WTC11 (cell line): Measurements from ENCODE around the gene SHKBP1. TPM values are rescaled to one million over a fixed set of nuclear protein-coding genes. Genes with fewer than 3 reads are reported as not detected.

ENCODE experiments used
- ATAC-seq: fragments of 200-7000 bp; cut with Tn5 transposase; 2 replicates; pipeline ENCODE4 v1.10.0; 2021; ENCODE audit warnings: mild to moderate bottlenecking, moderate library complexity
- CTCF ChIA-PET: fragments of 300-600 bp; sonication (Branson Sonifier 250); formaldehyde crosslinking; loops from one replicate; lab custom pipeline; 2021; ENCODE audit warnings: antibody characterized with exemption; lab: Charles Lee
- POLR2A ChIA-PET: fragments of 350-600 bp; sonication (Branson Sonifier 250); formaldehyde crosslinking; loops from one replicate; lab custom pipeline; 2021; ENCODE audit warnings: antibody characterized with exemption; lab: Charles Lee
- DNase-seq: peaks from one replicate; pipeline ENCODE4 v3.0.0; 2021; ENCODE audit warnings: low spot score
- H3K27ac Mint-ChIP-seq: 2 replicates; pipeline ENCODE4 v1.8.0; 2021; ENCODE audit warnings: mixed read lengths
- H3K27me3 Mint-ChIP-seq: 2 replicates; pipeline ENCODE4 v1.8.0; 2021; ENCODE audit warnings: low read depth, mild to moderate bottlenecking, moderate library complexity, mixed read lengths
- H3K36me3 Mint-ChIP-seq: 2 replicates; pipeline ENCODE4 v1.8.0; 2021; ENCODE audit warnings: mixed read lengths
- H3K4me1 Mint-ChIP-seq: 2 replicates; pipeline ENCODE4 v1.8.0; 2022; ENCODE audit warnings: mixed read lengths
- H3K4me3 Mint-ChIP-seq: 2 replicates; pipeline ENCODE4 v1.8.0; 2021; ENCODE audit warnings: mild to moderate bottlenecking, moderate library complexity, mixed read lengths
- H3K9me3 Mint-ChIP-seq: 2 replicates; pipeline ENCODE4 v1.8.0; 2021; ENCODE audit warnings: mixed read lengths
- ATF6 ChIP-seq: sonication (generic); formaldehyde crosslinking; IDR thresholded peaks from 2 replicates; pipeline ENCODE4 v1.8.1; 2023; ENCODE audit warnings: mild to moderate bottlenecking, missing genetic modification reagents
- CDX4 ChIP-seq: fragments of 250-450 bp; sonication (Bioruptor Pico); IDR thresholded peaks from 2 replicates; pipeline ENCODE4 v1.9.0; 2021; ENCODE audit warnings: moderate library complexity, mild to moderate bottlenecking, inconsistent platforms, borderline replicate concordance
- ESRRA ChIP-seq: sonication (generic); formaldehyde crosslinking; IDR thresholded peaks from 2 replicates; pipeline ENCODE4 v1.8.1; 2022; ENCODE audit warnings: mild to moderate bottlenecking, missing genetic modification reagents, borderline replicate concordance
- ETV6 ChIP-seq: sonication (generic); formaldehyde crosslinking; IDR thresholded peaks from 2 replicates; pipeline ENCODE4 v1.8.1; 2022; ENCODE audit warnings: mild to moderate bottlenecking, missing genetic modification reagents
- FOXJ3 ChIP-seq: sonication (generic); formaldehyde crosslinking; IDR thresholded peaks from 2 replicates; pipeline ENCODE4 v1.9.0; 2021; ENCODE audit warnings: missing genetic modification reagents, mild to moderate bottlenecking, borderline replicate concordance
- FOXK1 ChIP-seq: sonication (generic); formaldehyde crosslinking; IDR thresholded peaks from 2 replicates; pipeline ENCODE4 v1.8.0; 2022; ENCODE audit warnings: mild to moderate bottlenecking, moderate library complexity, missing genetic modification reagents
- HMGA2 ChIP-seq: fragments of 250-450 bp; sonication (Bioruptor Pico); IDR thresholded peaks from 2 replicates; pipeline ENCODE4 v1.4.0; 2021; ENCODE audit warnings: mild to moderate bottlenecking, moderate library complexity
- IRF2 ChIP-seq: sonication (generic); formaldehyde crosslinking; IDR thresholded peaks from 2 replicates; pipeline ENCODE4 v1.8.0; 2022; ENCODE audit warnings: low read depth, missing genetic modification reagents, borderline replicate concordance
- MLX ChIP-seq: sonication (generic); formaldehyde crosslinking; IDR thresholded peaks from 2 replicates; pipeline ENCODE4 v1.8.1; 2023; ENCODE audit warnings: mild to moderate bottlenecking, missing genetic modification reagents, moderate library complexity
- MYBL2 ChIP-seq: sonication (generic); formaldehyde crosslinking; IDR thresholded peaks from 2 replicates; pipeline ENCODE4 v1.8.1; 2023; ENCODE audit warnings: mild to moderate bottlenecking, moderate library complexity, missing genetic modification reagents
- NFE2L1 ChIP-seq: sonication (generic); formaldehyde crosslinking; IDR thresholded peaks from 2 replicates; pipeline ENCODE4 v1.8.1; 2023; ENCODE audit warnings: missing genetic modification reagents
- STAT6 ChIP-seq: sonication (generic); formaldehyde crosslinking; conservative IDR thresholded peaks from 2 replicates; pipeline ENCODE4 v1.8.1; 2023; ENCODE audit warnings: mild to moderate bottlenecking, low read depth, missing genetic modification reagents, moderate library complexity
- USF1 ChIP-seq: sonication (generic); formaldehyde crosslinking; IDR thresholded peaks from 2 replicates; pipeline ENCODE4 v1.8.0; 2022; ENCODE audit warnings: mild to moderate bottlenecking, missing genetic modification reagents
- USF2 ChIP-seq: sonication (generic); formaldehyde crosslinking; IDR thresholded peaks from 2 replicates; pipeline ENCODE4 v1.8.1; 2023; ENCODE audit warnings: mild to moderate bottlenecking, missing genetic modification reagents, moderate library complexity
- ZNF219 ChIP-seq: sonication (generic); formaldehyde crosslinking; IDR thresholded peaks from 2 replicates; pipeline ENCODE4 v1.8.0; 2023; ENCODE audit warnings: missing genetic modification reagents, mild to moderate bottlenecking, borderline replicate concordance
- ZNF425 ChIP-seq: fragments of 250-450 bp; sonication (Bioruptor Pico); conservative IDR thresholded peaks from 2 replicates; pipeline ENCODE4 v1.9.0; 2021; ENCODE audit warnings: mild to moderate bottlenecking
- total RNA-seq: library from RNA; stranded (reverse); gene quantifications from 3 replicates; pipeline ENCODE4 v1.2.3, GENCODE V29; 2021

The SHKBP1 gene
- total RNA-seq, 1 experiment from 2014 or later, result 71.7 TPM

GRCh38 chr19:40599902-40600569 lies 23.4 kb downstream of the SHKBP1 start (continued):
- TF ChIP-seq USF1 (CRISPR knock-in tag) (no peak), ESRRA (CRISPR knock-in tag) (no peak), ATF6 (CRISPR knock-in tag) (no peak), FOXJ3 (CRISPR knock-in tag) (no peak), USF2 (CRISPR knock-in tag) (no peak)

- CTCF ChIA-PET, result interaction anchor here (0.5 to 7.7 kb wide), 19 partner anchors 9 to 1102 kb away, joined by 3 to 101 read pairs (median 23); partner anchors contain the start of genes BLVRB and DLL3
- DNase-seq, result no peak
- POLR2A ChIA-PET, result interaction anchor here (1.4 kb wide), 1 partner anchor 52 kb away, joined by 4 read pairs; no protein-coding TSS in a partner anchor
Measured at GRCh38 chr19:40600570-40601133, 24.0 kb downstream of the SHKBP1 start.

More at GRCh38 chr19:40600570-40601133, 24.0 kb downstream of the SHKBP1 start:
- ATAC-seq, result no peak
- H3K4me3 Mint-ChIP-seq, result peak overlapping the region; percentile 62
- H3K27me3 Mint-ChIP-seq, result peaks cover 85% of the 10 kb centered on the region
- no peak for TF ChIP-seq ETV6 (CRISPR knock-in tag)
- TF ChIP-seq ZNF219, result no peak
- TF ChIP-seq HMGA2 (CRISPR knock-in tag), result no peak
- TF ChIP-seq ATF6 (CRISPR knock-in tag), result no peak
- TF ChIP-seq USF1 (CRISPR knock-in tag), result no peak
- no peak for TF ChIP-seq IRF2 (CRISPR knock-in tag)
- TF ChIP-seq FOXK1 (CRISPR knock-in tag), result no peak
- TF ChIP-seq CDX4, result no peak
- no peak for TF ChIP-seq MLX (CRISPR knock-in tag)
- no peak for TF ChIP-seq MYBL2 (CRISPR knock-in tag)
- TF ChIP-seq NFE2L1, result no peak
- TF ChIP-seq ZNF425 (CRISPR knock-in tag), result no peak
- no peak for TF ChIP-seq STAT6 (CRISPR knock-in tag)
- peaks cover 40% of the 10 kb centered on the region for H3K4me1 Mint-ChIP-seq
- no peaks in the 10 kb centered on the region for H3K9me3 Mint-ChIP-seq
- H3K27ac Mint-ChIP-seq, result no peak overlapping the region
- no peaks in the 10 kb centered on the region for H3K36me3 Mint-ChIP-seq
